HEK293T (cell line): ENCODE measurements around the gene SH3PXD2A.

Source experiments
- ELF4 ChIP-seq: fragments of 450-650 bp; IDR thresholded peaks from 2 replicates; pipeline ENCODE4 v1.6.1; 2017; ENCODE audit warnings: antibody characterized with exemption
- HDGF ChIP-seq: fragments of 450-650 bp; IDR thresholded peaks from 2 replicates; pipeline ENCODE4 v1.6.1; 2017; ENCODE audit warnings: antibody characterized with exemption, borderline replicate concordance
- L3MBTL2 ChIP-seq: fragments of 450-650 bp; conservative IDR thresholded peaks from 2 replicates; pipeline ENCODE4 v1.6.1; 2016; ENCODE audit warnings: mild to moderate bottlenecking
- NFRKB ChIP-seq: fragments of 450-650 bp; IDR thresholded peaks from 2 replicates; pipeline ENCODE4 v1.6.1; 2016; ENCODE audit warnings: mild to moderate bottlenecking, moderate library complexity
- SP1 ChIP-seq: fragments of 450-650 bp; IDR thresholded peaks from 2 replicates; pipeline ENCODE4 v1.6.1; 2017
- SUZ12 ChIP-seq: fragments of 450-650 bp; IDR thresholded peaks from 2 replicates; pipeline ENCODE4 v1.6.1; 2016; ENCODE audit warnings: mild to moderate bottlenecking
- TF ChIP-seq, protein P1 (sequence below): fragments of 450-650 bp; IDR thresholded peaks from 2 replicates; pipeline ENCODE4 v1.6.1; 2016

DNA sequence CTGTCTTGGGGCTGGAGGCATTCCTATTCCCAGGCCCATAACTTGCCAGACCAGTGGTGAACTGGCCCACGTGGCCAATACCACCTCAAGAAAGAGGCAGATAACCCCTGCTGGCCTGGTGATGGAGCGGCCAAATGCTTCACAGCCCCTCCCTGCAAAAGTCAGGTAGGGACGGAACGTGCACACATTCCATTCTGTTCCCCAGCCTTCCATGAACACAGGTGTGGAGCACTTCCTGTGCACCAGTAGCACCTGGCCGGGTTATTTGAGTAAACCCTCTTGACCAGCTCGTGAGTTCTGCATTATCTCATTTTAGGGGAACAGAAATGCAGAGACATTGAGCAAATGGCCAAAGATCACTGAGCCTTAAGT is 134.4 kb downstream of the SH3PXD2A start:
- TF ChIP-seq NFRKB (no peak), L3MBTL2 (no peak), SP1 (no peak), SUZ12 (no peak), HDGF (no peak), ELF4 (no peak)
- TF ChIP-seq, protein P1, sequence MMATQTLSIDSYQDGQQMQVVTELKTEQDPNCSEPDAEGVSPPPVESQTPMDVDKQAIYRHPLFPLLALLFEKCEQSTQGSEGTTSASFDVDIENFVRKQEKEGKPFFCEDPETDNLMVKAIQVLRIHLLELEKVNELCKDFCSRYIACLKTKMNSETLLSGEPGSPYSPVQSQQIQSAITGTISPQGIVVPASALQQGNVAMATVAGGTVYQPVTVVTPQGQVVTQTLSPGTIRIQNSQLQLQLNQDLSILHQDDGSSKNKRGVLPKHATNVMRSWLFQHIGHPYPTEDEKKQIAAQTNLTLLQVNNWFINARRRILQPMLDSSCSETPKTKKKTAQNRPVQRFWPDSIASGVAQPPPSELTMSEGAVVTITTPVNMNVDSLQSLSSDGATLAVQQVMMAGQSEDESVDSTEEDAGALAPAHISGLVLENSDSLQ: no peak
